GM18870 (cell line): ENCODE results near the gene ADAMTSL4.

Experiments
- ATAC-seq: cut with Tn5 transposase; IDR thresholded peaks from one replicate; pipeline ENCODE4 v1.9.1; 2021; ENCODE audit warnings: moderate library complexity; ENCODE audit not compliant: unreplicated experiment

ADAMTSL4 gene

GRCh38 chr1:150532860-150533259 is 16.3 kb upstream of the ADAMTSL4 start:
- no peak for ATAC-seq

- ATAC-seq, result no peak
Observed at GRCh38 chr1:150534002-150534401, 15.2 kb upstream of the ADAMTSL4 start.

- ATAC-seq, result no peak
Observed at GRCh38 chr1:150535511-150536287, 13.5 kb upstream of the ADAMTSL4 start.

- no peak for ATAC-seq
Observed at GRCh38 chr1:150536836-150537731, 12.1 kb upstream of the ADAMTSL4 start.

- no peak for ATAC-seq
Observed at GRCh38 chr1:150537732-150538684, 11.2 kb upstream of the ADAMTSL4 start.

GRCh38 chr1:150543500-150544143 is 5.6 kb upstream of the ADAMTSL4 start:
- no peak for ATAC-seq

GRCh38 chr1:150544204-150544603 is 5.0 kb upstream of the ADAMTSL4 start:
- ATAC-seq, result no peak

GRCh38 chr1:150545486-150546032 is 3.6 kb upstream of the ADAMTSL4 start:
- ATAC-seq, result no peak

- ATAC-seq, result no peak
Observed at GRCh38 chr1:150546294-150546937, 2.8 kb upstream of the ADAMTSL4 start.

- no peak for ATAC-seq
Observed at GRCh38 chr1:150548324-150548631, 930 bp upstream of the ADAMTSL4 start.

GRCh38 chr1:150549496-150550221 is 451 bp downstream of the ADAMTSL4 start:
- no peak for ATAC-seq

- ATAC-seq, result no peak
Observed at GRCh38 chr1:150550222-150551050, 1.2 kb downstream of the ADAMTSL4 start.

GRCh38 chr1:150551051-150551783 is 2.0 kb downstream of the ADAMTSL4 start:
- ATAC-seq, result no peak

GRCh38 chr1:150551784-150552127 is 2.5 kb downstream of the ADAMTSL4 start:
- no peak for ATAC-seq

GRCh38 chr1:150552128-150552910 is 3.1 kb downstream of the ADAMTSL4 start:
- no peak for ATAC-seq

GRCh38 chr1:150552911-150553289 is 3.7 kb downstream of the ADAMTSL4 start:
- no peak for ATAC-seq
